WERI-Rb-1 (cell line): ENCODE measurements around the gene BATF.

Source experiments
- DNase-seq: peaks from one replicate; pipeline ENCODE4 v3.0.0-alpha.2; 2020
- H3K27ac ChIP-seq: fragments of 250-450 bp; sonication (Bioruptor Pico); 2 replicates; pipeline ENCODE4 v1.5.1; 2020; ENCODE audit warnings: mild to moderate bottlenecking, moderate library complexity
- H3K27me3 ChIP-seq: fragments of 250-450 bp; sonication (Bioruptor Pico); 2 replicates; pipeline ENCODE4 v1.5.1; 2021; ENCODE audit warnings: mild to moderate bottlenecking, low read depth, moderate library complexity; ENCODE audit not compliant: insufficient read depth, severe bottlenecking
- H3K36me3 ChIP-seq: fragments of 250-450 bp; sonication (Bioruptor Pico); 2 replicates; pipeline ENCODE4 v1.5.1; 2020; ENCODE audit warnings: mild to moderate bottlenecking, moderate library complexity
- H3K4me3 ChIP-seq: 2 replicates; pipeline ENCODE4 v1.5.1; 2011; ENCODE audit warnings: low read depth, mild to moderate bottlenecking, control low read depth, low read length
- H3K9me3 ChIP-seq: fragments of 250-450 bp; sonication (Bioruptor Pico); 2 replicates; pipeline ENCODE4 v1.5.1; 2021; ENCODE audit warnings: mild to moderate bottlenecking, moderate library complexity; ENCODE audit not compliant: severe bottlenecking
- CTCF ChIP-seq: IDR thresholded peaks from 2 replicates; pipeline ENCODE4 v1.5.1; 2011; ENCODE audit warnings: low read depth, mild to moderate bottlenecking, control low read depth, inconsistent platforms, low read length

BATF gene

GRCh38 chr14:75579882-75580281, 57.6 kb downstream of the BATF start:
- Histone ChIP-seq H3K27ac (no peak overlapping the region), H3K4me3 (no peak overlapping the region)

GRCh38 chr14:75587388-75587787, 65.1 kb downstream of the BATF start:
- Histone ChIP-seq H3K9me3 (peaks cover 4% of the 10 kb centered on the region), H3K27me3 (no peaks in the 10 kb centered on the region), H3K27ac (no peak overlapping the region), H3K4me3 (no peak overlapping the region), H3K36me3 (no peaks in the 10 kb centered on the region)
- no peak for DNase-seq
- TF ChIP-seq CTCF = no peak

More at GRCh38 chr14:75579882-75580281, 57.6 kb downstream of the BATF start:
- Histone ChIP-seq H3K36me3 (no peaks in the 10 kb centered on the region), H3K9me3 (no peaks in the 10 kb centered on the region), H3K27me3 (no peaks in the 10 kb centered on the region)
- TF ChIP-seq CTCF = no peak
- DNase-seq = no peak

- no peak for TF ChIP-seq CTCF
- no peaks in the 10 kb centered on the region for H3K36me3 ChIP-seq
- no peak for DNase-seq
- peaks cover 4% of the 10 kb centered on the region for H3K9me3 ChIP-seq
- no peak overlapping the region for H3K27ac ChIP-seq
- H3K27me3 ChIP-seq = no peaks in the 10 kb centered on the region
- no peak overlapping the region for H3K4me3 ChIP-seq
Observed at GRCh38 chr14:75589931-75590330, 67.7 kb downstream of the BATF start.

GRCh38 chr14:75591331-75591946, 69.2 kb downstream of the BATF start:
- H3K9me3 ChIP-seq = peaks cover 4% of the 10 kb centered on the region
- H3K27ac ChIP-seq = no peak overlapping the region
- no peaks in the 10 kb centered on the region for H3K36me3 ChIP-seq
- no peaks in the 10 kb centered on the region for H3K27me3 ChIP-seq
- no peak overlapping the region for H3K4me3 ChIP-seq
- DNase-seq = no peak
- TF ChIP-seq CTCF = peak; percentile 33

- no peaks in the 10 kb centered on the region for H3K36me3 ChIP-seq
- H3K4me3 ChIP-seq = no peak overlapping the region
- peaks cover 4% of the 10 kb centered on the region for H3K9me3 ChIP-seq
- TF ChIP-seq CTCF = no peak
- no peak overlapping the region for H3K27ac ChIP-seq
- no peaks in the 10 kb centered on the region for H3K27me3 ChIP-seq
- DNase-seq = no peak
Observed at GRCh38 chr14:75591987-75592575, 69.8 kb downstream of the BATF start.

GRCh38 chr14:75595226-75595625, 73.0 kb downstream of the BATF start:
- H3K27ac ChIP-seq = no peak overlapping the region
- no peaks in the 10 kb centered on the region for H3K36me3 ChIP-seq
- TF ChIP-seq CTCF = no peak
- no peaks in the 10 kb centered on the region for H3K27me3 ChIP-seq
- H3K9me3 ChIP-seq = peaks cover 4% of the 10 kb centered on the region
- no peak overlapping the region for H3K4me3 ChIP-seq
- DNase-seq = no peak
